HepG2 (cell line): ENCODE results near the gene IP6K3. TPM values are rescaled to one million over a fixed set of nuclear protein-coding genes. Genes with fewer than 3 reads are reported as not detected.
A peak's percentile ranks its signal among the peaks of the same experiment; 100 is the strongest.

Source experiments
- ATAC-seq: fragments of 200-7000 bp; cut with Tn5 transposase; 3 replicates; pipeline ENCODE4 v1.9.1; 2020; ENCODE audit warnings: mild to moderate bottlenecking, moderate library complexity
- BruUV-seq: library from RNA; stranded (reverse); fragments of 400-500 nt; replicated peaks from 2 replicates; lab custom pipeline; 2021; lab: Mats Ljungman, UMichigan
- CTCF ChIA-PET: fragments of 300-600 bp; formaldehyde crosslinking; extraction: SDS; loops from one replicate; lab custom pipeline; 2021; ENCODE audit warnings: low total read pairs, inconsistent platforms, low intra/inter-chr PET ratio; lab: Yijun Ruan, JAX
- POLR2A ChIA-PET: fragments of 350-600 bp; sonication (Branson Sonifier 250); formaldehyde crosslinking; loops from one replicate; lab custom pipeline; 2020; ENCODE audit warnings: antibody characterized with exemption, inconsistent platforms; lab: Yijun Ruan, JAX
- DNase-seq: peaks from one replicate; pipeline ENCODE4 v3.0.0-alpha.2; 2015; ENCODE audit warnings: low spot score
- FAIRE-seq: peaks from 3 replicates; lab custom pipeline; 2011; peaks lifted over from hg19 to GRCh38; lab: Jason Lieb, UNC
- H2AFZ ChIP-seq: one replicate; pipeline ENCODE4 v1.6.1; 2011; ENCODE audit warnings: low read length, inconsistent platforms
- H3K27ac ChIP-seq: fragments of 300-600 bp; 3 replicates; pipeline ENCODE4 v1.8.0; 2011; ENCODE audit warnings: mixed run types, mild to moderate bottlenecking, mixed read lengths, low read length, inconsistent platforms; ENCODE audit not compliant: insufficient read depth; ENCODE audit errors: extremely low read length
- H3K27me3 ChIP-seq, 2 experiments: fragments of 200-600 bp in 1 of 2; 2 replicates in 1 of 2; 3 replicates in 1 of 2; pipeline versions ENCODE4 v1.6.0 to v1.8.0; 2011; ENCODE audit warnings: low read length in 2 of 2, mild to moderate bottlenecking in 2 of 2, moderate library complexity in 2 of 2, inconsistent platforms in 1 of 2; ENCODE audit not compliant: insufficient read depth in 2 of 2, control insufficient read depth in 1 of 2
- H3K36me3 ChIP-seq, 2 experiments: fragments of 200-600 bp in 1 of 2; replicated peaks in 1 of 2; 2 replicates in 1 of 2; 3 replicates in 1 of 2; pipeline versions ENCODE4 v1.5.1 to v1.8.0; 2011; ENCODE audit warnings: low read length in 2 of 2, inconsistent platforms in 1 of 2; ENCODE audit not compliant: insufficient read depth in 2 of 2, control insufficient read depth in 1 of 2
- H3K4me1 ChIP-seq: 2 replicates; pipeline ENCODE4 v1.5.1; 2012; ENCODE audit warnings: low read length, inconsistent platforms; ENCODE audit not compliant: insufficient read depth
- H3K4me2 ChIP-seq: 2 replicates; pipeline ENCODE4 v1.6.0; 2011; ENCODE audit warnings: low read depth, low read length, inconsistent platforms
- H3K4me3 ChIP-seq, 3 experiments: fragments of 200-600 bp in 1 of 3; sonication (generic), shearing (Covaris generic) in 1 of 3; replicated peaks in 1 of 3; 2 replicates each; pipeline ENCODE4 v1.5.1; 2011 to 2016; ENCODE audit warnings: low read length in 3 of 3, inconsistent platforms in 2 of 3, low read depth in 2 of 3, mild to moderate bottlenecking in 2 of 3, control low read depth in 1 of 3, mixed read lengths in 1 of 3; ENCODE audit not compliant: insufficient read depth in 1 of 3
- H3K79me2 ChIP-seq: one replicate; pipeline ENCODE4 v1.6.1; 2011; ENCODE audit warnings: low read length, inconsistent platforms; ENCODE audit not compliant: insufficient read depth
- H3K9ac ChIP-seq: 2 replicates; pipeline ENCODE4 v1.6.0; 2011; ENCODE audit warnings: mild to moderate bottlenecking, low read depth, low read length, inconsistent platforms; ENCODE audit not compliant: insufficient read depth
- H3K9me3 ChIP-seq: 2 replicates; pipeline ENCODE4 v1.5.1; 2012; ENCODE audit warnings: mild to moderate bottlenecking, low read length
- H4K20me1 ChIP-seq: 2 replicates; pipeline ENCODE4 v1.6.0; 2011; ENCODE audit warnings: inconsistent platforms, mild to moderate bottlenecking, low read length, moderate library complexity; ENCODE audit not compliant: insufficient read depth
- EED ChIP-seq: sonication (generic); formaldehyde crosslinking; IDR thresholded peaks from 2 replicates; pipeline ENCODE4 v1.5.0; 2020; ENCODE audit warnings: mild to moderate bottlenecking, missing genetic modification reagents
- PHF5A ChIP-seq: IDR thresholded peaks from one replicate; pipeline ENCODE4 v1.6.1; 2018; ENCODE audit warnings: low read depth, missing genetic modification reagents; ENCODE audit not compliant: unreplicated experiment
- SMAD3 ChIP-seq: sonication (generic); formaldehyde crosslinking; IDR thresholded peaks from 2 replicates; pipeline ENCODE4 v1.4.0; 2020; ENCODE audit warnings: missing genetic modification reagents
- SP1 ChIP-seq, 2 experiments: fragments of 450-650 bp in 1 of 2; sonication (generic) in 1 of 2; formaldehyde crosslinking in 1 of 2; IDR thresholded peaks; 2 replicates each; pipeline versions ENCODE4 v1.4.0 to v1.6.1; 2016 to 2020; ENCODE audit warnings: missing genetic modification reagents in 1 of 2
- U2AF2 ChIP-seq: fragments of 200-400 bp; formaldehyde crosslinking; IDR thresholded peaks from 2 replicates; pipeline ENCODE4 v1.6.1; 2017; ENCODE audit warnings: low read depth, mild to moderate bottlenecking, low read length
- ZBTB3 ChIP-seq: sonication (generic); formaldehyde crosslinking; IDR thresholded peaks from 2 replicates; pipeline ENCODE4 v1.4.0; 2020; ENCODE audit warnings: low read depth, mild to moderate bottlenecking, moderate library complexity, missing genetic modification reagents, borderline replicate concordance
- ZBTB4 ChIP-seq: sonication (generic); formaldehyde crosslinking; IDR thresholded peaks from 2 replicates; pipeline ENCODE4 v1.4.0; 2020; ENCODE audit warnings: missing genetic modification reagents, mild to moderate bottlenecking, borderline replicate concordance
- ZNF274 ChIP-seq: sonication (generic); formaldehyde crosslinking; IDR thresholded peaks from 2 replicates; pipeline ENCODE4 v1.5.1; 2020; ENCODE audit warnings: mild to moderate bottlenecking, missing genetic modification reagents
- ZNF354B ChIP-seq: sonication (generic); formaldehyde crosslinking; IDR thresholded peaks from 2 replicates; pipeline ENCODE4 v1.8.0; 2022; ENCODE audit warnings: mild to moderate bottlenecking, missing genetic modification reagents
- WGBS: methylation state at CpG from one replicate; pipeline ENCODE4 v1.1.6; 2017; ENCODE audit warnings: low lambda C conversion rate; 5-methylcytosine and 5-hydroxymethylcytosine counted together
- in situ Hi-C: cut with HindIII; loops from 2 replicates; pipeline ENCODE4 v1.10.0; 2017; ENCODE audit warnings: low pct_unique_long_range_greater_than_20kb; ENCODE audit not compliant: extremely low pct_ligation_motif_present
- intact Hi-C: fragments of 100-400 bp; cut with micrococcal nuclease; formaldehyde crosslinking; loops from one replicate; pipeline ENCODE4 v1.10.0; 2022; ENCODE audit not compliant: unreplicated experiment
- polyA plus RNA-seq, 8 experiments: library from polyadenylated mRNA; depleted of rRNA in 3 of 8; stranded (reverse) in 7 of 8; unstranded in 1 of 8; fragments of >200 nt; fragmentation: Illumina TruSeq in 4 of 8; extraction: Trizol in 4 of 8; gene quantifications; 2 replicates each; pipeline versions ENCODE4 v1.2.1 to v1.2.3, GENCODE V29; 2011 to 2016; ENCODE audit warnings: low read depth in 4 of 8, missing spikeins in 1 of 8, mixed read lengths in 1 of 8; ENCODE audit not compliant: insufficient read depth in 1 of 8
- total RNA-seq, 5 experiments: library from RNA; depleted of rRNA; stranded (reverse); fragments of >200 nt; fragmentation: Illumina TruSeq; extraction: Trizol; gene quantifications; 2 replicates each; pipeline ENCODE4 v1.2.3, GENCODE V29; 2016; ENCODE audit warnings: low read depth in 1 of 5

The IP6K3 gene
- total and polyA plus RNA-seq, 2 of the 13 experiments (the other 11 are each of a cell fraction or from before 2014, with no cell fraction given), result 0.11 to 0.18 TPM

- TF ChIP-seq ZNF354B, result no peak
- TF ChIP-seq ZBTB3 (CRISPR knock-in tag), result no peak
- no peak for TF ChIP-seq SP1 (IDR thresholded peaks at IDR 0.05)
- no peak for TF ChIP-seq SP1 (CRISPR knock-in tag; IDR thresholded peaks at IDR 0.05)
- no peak for TF ChIP-seq ZBTB4 (CRISPR knock-in tag)
- TF ChIP-seq U2AF2, result no peak
- no peak for TF ChIP-seq PHF5A (CRISPR knock-in tag)
Observed at GRCh38 chr6:33783781-33784520, 37.2 kb upstream of the IP6K3 start (continued).

- ChIA-PET POLR2A (interaction anchor here (0.8 kb wide), 1 partner anchor 12 kb away, joined by 3 read pairs; no protein-coding TSS in a partner anchor), CTCF (no interaction called here)
- Histone ChIP-seq H3K27me3 (no peaks in the 10 kb centered on the region), H3K4me1 (peaks cover 18% of the 10 kb centered on the region), H3K36me3 (peaks cover 31 to 63% of the 10 kb centered on the region in 2 experiments), H3K9ac (no peak overlapping the region), H3K9me3 (no peaks in the 10 kb centered on the region), H3K27ac (no peak overlapping the region), H2AFZ (no peak overlapping the region), H4K20me1 (peaks cover 6% of the 10 kb centered on the region; the same call in 1 of the 2 replicates), H3K79me2 (peaks cover 18% of the 10 kb centered on the region), H3K4me2 (no peak overlapping the region), H3K4me3 (no peak overlapping the region)
- no peak for DNase-seq
- 98% methylated on average over 5 of the region's 5 CpGs for WGBS
- TF ChIP-seq ZNF274 (no peak), EED (CRISPR knock-in tag) (peak; percentile 48; the same call in 1 of the 2 replicates), SMAD3 (CRISPR knock-in tag) (no peak)
- intact Hi-C loops, result no loop called here
- in situ Hi-C loops, result no loop called here
- no TSS peak for BruUV-seq
- no peak for FAIRE-seq
- no peak for ATAC-seq
Observed at GRCh38 chr6:33782561-33782960, 35.9 kb upstream of the IP6K3 start.
